Lower leg skin (tissue), 3 donors: ENCODE results near the gene SLCO6A1.

Experiments used
- CTCF ChIP-seq, 3 donors: fragments of 450-650 bp; IDR thresholded peaks; one replicate each; pipeline ENCODE4 v1.5.1; 2016; ENCODE audit warnings: antibody characterized with exemption in 3 of 3, mild to moderate bottlenecking in 3 of 3, moderate library complexity in 2 of 3
- POLR2A ChIP-seq, 2 donors: fragments of 450-650 bp; IDR thresholded peaks; one replicate each; pipeline ENCODE4 v1.6.1; 2016 to 2017; ENCODE audit warnings: antibody characterized with exemption in 2 of 2, mild to moderate bottlenecking in 1 of 2, moderate library complexity in 1 of 2

GRCh38 chr5:102385365-102385764 lies 113.4 kb downstream of the SLCO6A1 start:
- TF ChIP-seq CTCF (IDR thresholded peaks at IDR 0.05) = no peak
- no peak for TF ChIP-seq POLR2A (IDR thresholded peaks at IDR 0.05)
